Transverse colon (tissue), 4 donors: ENCODE results near the gene EYA2. TPM values are rescaled to one million over a fixed set of nuclear protein-coding genes. Genes with fewer than 3 reads are reported as not detected.
"Not testable (repeated sequence)": the region's sequence is repeated elsewhere in the genome, so short reads cannot be mapped to it uniquely, and the experiment has no call there.

Source experiments
- DNase-seq: peaks from one replicate; pipeline ENCODE4 v3.0.0-alpha.2; 2019
- H3K27ac ChIP-seq, 4 donors: fragments of 200-600 bp; sonication (generic); 2 replicates each; pipeline ENCODE4 v1.5.1; 2016 to 2018; ENCODE audit warnings: inconsistent platforms in 4 of 4
- H3K27me3 ChIP-seq: fragments of 200-600 bp; sonication (generic); 2 replicates; pipeline ENCODE4 v1.5.1; 2017; ENCODE audit warnings: inconsistent platforms
- H3K36me3 ChIP-seq, 4 donors: fragments of 200-600 bp; sonication (generic); 2 replicates each; pipeline ENCODE4 v1.5.1; 2017 to 2019; ENCODE audit warnings: inconsistent platforms in 4 of 4
- H3K4me1 ChIP-seq, 4 donors: fragments of 200-600 bp; sonication (generic); 2 replicates each; pipeline ENCODE4 v1.5.1; 2017 to 2020; ENCODE audit warnings: inconsistent platforms in 4 of 4
- H3K4me3 ChIP-seq, 4 donors: fragments of 200-600 bp; sonication (generic); 1 replicate in 1 of 4; 2 replicates in 3 of 4; pipeline versions ENCODE4 v1.5.1 to v1.6.1; 2017 to 2019; ENCODE audit warnings: inconsistent platforms in 4 of 4
- H3K9me3 ChIP-seq, 2 donors: fragments of 200-600 bp; sonication (generic); 2 replicates each; pipeline ENCODE4 v1.5.1; 2017 to 2019; ENCODE audit warnings: inconsistent platforms in 2 of 2
- EP300 ChIP-seq: sonication (generic); formaldehyde crosslinking; IDR thresholded peaks from one replicate; pipeline ENCODE4 v1.6.1; 2017; ENCODE audit warnings: antibody characterized with exemption, low read depth
- POLR2A ChIP-seq: fragments of 450-650 bp; IDR thresholded peaks from one replicate; pipeline ENCODE4 v1.6.1; 2016; ENCODE audit warnings: antibody characterized with exemption, mild to moderate bottlenecking, moderate library complexity
- POLR2AphosphoS5 ChIP-seq, 3 donors: sonication (generic); formaldehyde crosslinking; IDR thresholded peaks; one replicate each; pipeline ENCODE4 v1.6.1; 2016; ENCODE audit warnings: antibody characterized with exemption in 3 of 3
- WGBS, 2 donors: methylation state at CpG; one replicate each; pipeline ENCODE4 v1.1.5; 2018; ENCODE audit warnings: low coverage in 1 of 2; 5-methylcytosine and 5-hydroxymethylcytosine counted together
- in situ Hi-C, 4 donors: fragments of 200-750 bp; cut with MboI; loops; one replicate each; pipeline versions ENCODE4 v1.15.0 to v1.15.1; 2017; ENCODE audit warnings: low sequenced_read_pairs in 3 of 4, low pct_ligation_motif_present in 1 of 4, low pct_unique_long_range_greater_than_20kb in 1 of 4
- intact Hi-C: fragments of 100-400 bp; cut with DNase I; formaldehyde crosslinking; loops from one replicate; pipeline ENCODE4 v1.15.1; 2023; ENCODE audit warnings: low total_unique reads
- total RNA-seq, 4 donors: library from RNA; depleted of rRNA; stranded (reverse); fragments of >200 nt; gene quantifications; one replicate each; pipeline ENCODE4 v1.1.0, GENCODE V29; 2016
- TF ChIP-seq, protein P1 (sequence below), 5 experiments: fragments of 200-600 bp in 3 of 5; fragments of 450-650 bp in 2 of 5; sonication (generic) in 3 of 5; IDR thresholded peaks; 1 replicate in 2 of 5; 2 replicates in 3 of 5; pipeline ENCODE4 v1.5.1; 2016 to 2017; ENCODE audit warnings: antibody characterized with exemption in 5 of 5, inconsistent platforms in 3 of 5, mild to moderate bottlenecking in 2 of 5, moderate library complexity in 1 of 5

The EYA2 gene
- total RNA-seq, 4 donors from 2014 or later, result 4.5 to 17.5 (median 10.9) TPM

DNA sequence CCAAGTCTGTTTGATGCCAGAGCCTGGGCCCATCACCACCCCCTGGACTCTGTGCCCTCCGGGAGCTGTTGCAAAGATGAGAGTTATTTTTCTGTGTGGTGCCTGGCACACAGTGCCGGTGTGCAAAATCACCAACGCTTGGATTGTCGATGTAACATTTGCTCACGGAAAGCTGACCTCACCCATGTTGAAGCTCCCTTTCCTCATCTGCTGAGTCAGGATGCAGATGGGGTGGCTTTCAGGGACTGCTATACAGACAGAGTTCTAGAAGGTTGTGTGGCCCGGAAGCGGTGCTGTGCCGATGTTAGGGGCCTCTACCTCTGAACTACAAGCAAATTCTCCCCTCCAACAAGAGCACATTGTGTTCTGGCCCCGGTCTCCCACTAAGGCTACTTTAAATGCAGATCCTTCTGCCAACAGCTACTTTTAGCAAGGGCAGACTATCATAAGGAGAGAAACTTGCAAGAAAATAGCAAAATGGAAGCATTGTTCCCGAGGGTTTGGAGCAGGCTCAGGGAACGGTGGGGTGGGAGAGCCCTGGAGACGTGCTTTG is 34.0 kb downstream of the EYA2 start:
- Histone ChIP-seq H3K27ac (no peak overlapping the region), H3K36me3 (no peaks in the 10 kb centered on the region), H3K27me3 (no peaks in the 10 kb centered on the region), H3K4me3 (no peak overlapping the region), H3K9me3 (no peaks in the 10 kb centered on the region), H3K4me1 (peaks cover 0 to 2% (median 0%) of the 10 kb centered on the region in 4 donors)
- intact Hi-C loops (no loop called here), in situ Hi-C loops (no loop called here)
- WGBS, 2 donors, result 71 to 73% methylated on average over 3 to 11 of the region's 12 CpGs
- TF ChIP-seq EP300, result no peak
- TF ChIP-seq POLR2AphosphoS5 (IDR thresholded peaks at IDR 0.05), result no peak
- TF ChIP-seq, protein P1, sequence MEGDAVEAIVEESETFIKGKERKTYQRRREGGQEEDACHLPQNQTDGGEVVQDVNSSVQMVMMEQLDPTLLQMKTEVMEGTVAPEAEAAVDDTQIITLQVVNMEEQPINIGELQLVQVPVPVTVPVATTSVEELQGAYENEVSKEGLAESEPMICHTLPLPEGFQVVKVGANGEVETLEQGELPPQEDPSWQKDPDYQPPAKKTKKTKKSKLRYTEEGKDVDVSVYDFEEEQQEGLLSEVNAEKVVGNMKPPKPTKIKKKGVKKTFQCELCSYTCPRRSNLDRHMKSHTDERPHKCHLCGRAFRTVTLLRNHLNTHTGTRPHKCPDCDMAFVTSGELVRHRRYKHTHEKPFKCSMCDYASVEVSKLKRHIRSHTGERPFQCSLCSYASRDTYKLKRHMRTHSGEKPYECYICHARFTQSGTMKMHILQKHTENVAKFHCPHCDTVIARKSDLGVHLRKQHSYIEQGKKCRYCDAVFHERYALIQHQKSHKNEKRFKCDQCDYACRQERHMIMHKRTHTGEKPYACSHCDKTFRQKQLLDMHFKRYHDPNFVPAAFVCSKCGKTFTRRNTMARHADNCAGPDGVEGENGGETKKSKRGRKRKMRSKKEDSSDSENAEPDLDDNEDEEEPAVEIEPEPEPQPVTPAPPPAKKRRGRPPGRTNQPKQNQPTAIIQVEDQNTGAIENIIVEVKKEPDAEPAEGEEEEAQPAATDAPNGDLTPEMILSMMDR (IDR thresholded peaks at IDR 0.05), result no peak
- TF ChIP-seq POLR2A, result no peak
- no peak for DNase-seq

DNA sequence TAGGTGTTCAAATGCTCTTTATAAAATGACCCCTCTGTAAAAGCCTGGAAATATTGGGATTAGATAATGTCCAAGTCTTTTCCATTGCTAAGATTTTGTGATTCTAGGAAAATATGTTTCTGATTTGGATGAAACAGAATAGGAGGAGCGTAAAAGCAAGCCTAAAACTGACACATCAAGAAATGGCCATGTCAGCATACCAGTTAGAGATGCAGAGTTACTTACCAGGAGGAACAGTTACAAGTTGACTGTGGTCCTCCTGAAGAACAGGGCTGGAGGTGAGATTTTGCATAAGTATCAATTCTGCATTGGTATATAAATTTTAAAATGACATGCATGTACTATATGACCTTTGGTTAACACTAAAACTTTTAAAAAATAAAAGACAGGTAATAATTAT is 35.3 kb downstream of the EYA2 start:
- no peak overlapping the region for H3K4me3 ChIP-seq
- H3K9me3 ChIP-seq, result no peaks in the 10 kb centered on the region
- H3K27me3 ChIP-seq, result no peaks in the 10 kb centered on the region
- WGBS, 2 donors, result 94 to 100% methylated on average over 1 of the region's 1 CpG
- no peaks in the 10 kb centered on the region for H3K4me1 ChIP-seq
- no peak overlapping the region for H3K27ac ChIP-seq
- intact Hi-C loops (no loop called here), in situ Hi-C loops (no loop called here)
- no peak for DNase-seq
- TF ChIP-seq EP300 (no peak), POLR2AphosphoS5 (IDR thresholded peaks at IDR 0.05) (no peak), POLR2A (no peak)
- TF ChIP-seq, protein P1 (IDR thresholded peaks at IDR 0.05), result no peak
- H3K36me3 ChIP-seq, result no peaks in the 10 kb centered on the region

DNA sequence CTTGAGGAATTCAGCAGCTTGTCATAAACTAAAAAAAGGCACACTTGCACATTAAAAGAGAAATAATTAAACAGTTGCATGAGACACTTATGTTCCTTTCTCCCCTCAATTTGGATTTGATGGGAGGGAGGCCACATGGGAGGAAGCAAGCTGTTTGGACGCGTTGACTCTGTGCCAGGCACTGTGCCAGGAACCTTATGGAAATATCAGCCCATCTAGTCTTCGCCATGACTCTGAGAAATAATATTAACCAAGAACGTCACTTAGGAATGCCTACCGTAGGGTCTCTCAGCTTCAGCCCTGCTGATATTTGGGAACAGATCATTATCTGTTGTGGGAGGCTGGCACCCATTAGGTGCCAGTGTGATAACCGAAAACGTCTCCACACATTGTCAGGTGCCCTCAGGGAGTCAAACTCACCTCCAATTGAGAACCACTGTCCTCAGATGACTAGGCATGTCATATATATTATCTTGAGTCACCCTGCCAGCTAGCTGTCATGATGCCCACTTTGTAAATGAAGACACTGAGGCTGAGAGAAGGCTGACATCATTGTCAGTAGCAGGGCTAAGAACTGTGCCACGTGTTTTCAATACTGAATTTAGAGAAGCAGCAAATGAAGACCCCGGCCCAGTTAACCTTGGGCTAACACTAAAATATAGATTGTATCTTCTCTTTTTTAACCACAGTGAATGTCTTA is 36.1 kb downstream of the EYA2 start:
- 47 to 53% methylated on average over 6 to 9 of the region's 9 CpGs for WGBS, 2 donors
- Histone ChIP-seq H3K9me3 (no peaks in the 10 kb centered on the region), H3K27me3 (no peaks in the 10 kb centered on the region), H3K27ac (no peak overlapping the region), H3K4me1 (no peaks in the 10 kb centered on the region), H3K36me3 (no peaks in the 10 kb centered on the region), H3K4me3 (no peak overlapping the region)
- in situ Hi-C loops, result no loop called here
- TF ChIP-seq EP300 (no peak), POLR2AphosphoS5 (IDR thresholded peaks at IDR 0.05) (no peak), POLR2A (no peak)
- TF ChIP-seq, protein P1 (IDR thresholded peaks at IDR 0.05), result no peak
- no peak for DNase-seq
- intact Hi-C loops, result no loop called here

DNA sequence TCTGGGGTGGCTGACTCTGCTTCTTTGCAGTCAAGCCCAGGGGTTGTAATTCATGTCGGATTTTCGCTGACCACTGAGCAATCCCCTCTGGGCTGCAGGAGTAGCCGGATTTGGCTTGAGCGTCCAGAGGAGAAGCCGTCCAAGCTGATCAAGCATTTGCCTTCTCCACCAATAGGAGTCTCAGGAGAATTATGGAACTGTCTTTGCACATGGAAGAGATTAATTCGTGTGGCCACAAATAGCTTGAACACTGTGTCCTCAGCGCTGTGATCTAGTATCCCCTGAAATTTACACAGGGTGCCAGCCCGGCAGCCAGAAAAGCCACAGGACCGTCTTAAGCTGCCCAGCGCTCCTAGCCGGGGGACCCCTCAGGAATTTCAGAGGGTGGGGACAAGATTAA is 37.1 kb downstream of the EYA2 start:
- WGBS, 2 donors, result 68% methylated on average over 11 of the region's 11 CpGs; no CpG with 5 or more reads in 1 of the 2 donors
- TF ChIP-seq, protein P1 (IDR thresholded peaks at IDR 0.05), result no peak
- no peak for TF ChIP-seq POLR2AphosphoS5 (IDR thresholded peaks at IDR 0.05)
- TF ChIP-seq EP300, result no peak
- no peak for TF ChIP-seq POLR2A
- Histone ChIP-seq H3K36me3 (no peaks in the 10 kb centered on the region), H3K27ac (no peak overlapping the region), H3K9me3 (no peaks in the 10 kb centered on the region), H3K4me3 (no peak overlapping the region), H3K27me3 (no peaks in the 10 kb centered on the region), H3K4me1 (peaks cover 0 to 2% (median 2%) of the 10 kb centered on the region in 4 donors)
- in situ Hi-C loops, result no loop called here
- intact Hi-C loops, result no loop called here
- DNase-seq, result no peak

DNA sequence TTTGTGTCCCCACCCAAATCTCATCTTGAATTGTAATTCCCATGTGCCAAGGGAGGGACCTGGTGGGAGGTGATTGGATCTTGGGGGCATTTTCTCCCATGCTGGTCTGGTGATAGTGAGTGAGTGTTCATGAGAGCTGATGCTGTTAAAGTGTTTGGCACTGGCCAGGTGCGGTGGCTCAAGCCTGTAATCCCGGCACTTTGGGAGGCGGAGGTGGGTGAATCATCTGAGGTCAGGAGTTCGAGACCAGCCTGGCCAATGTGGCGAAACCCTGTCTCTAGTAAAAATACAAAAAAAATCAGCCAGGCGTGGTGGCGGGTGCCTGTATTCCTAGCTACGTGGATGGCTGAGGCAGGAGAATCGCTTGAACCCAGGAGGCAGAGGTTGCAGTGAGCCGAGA is 37.8 kb downstream of the EYA2 start:
- in situ Hi-C loops, intact Hi-C loops, H3K27ac ChIP-seq: not testable (repeated sequence)

More for the DNA sequence above, 37.8 kb downstream of the EYA2 start:
- not testable (repeated sequence) for H3K36me3 ChIP-seq, H3K4me1 ChIP-seq, DNase-seq, H3K4me3 ChIP-seq, H3K9me3 ChIP-seq, H3K27me3 ChIP-seq
- WGBS, 2 donors, result 86 to 93% methylated on average over 1 to 10 of the region's 10 CpGs
